Kidney (tissue), 14 donors: ENCODE measurements around the gene DPYSL4. TPM values are rescaled to one million over a fixed set of nuclear protein-coding genes. Genes with fewer than 3 reads are reported as not detected.

Source experiments
- DNase-seq, 5 donors: peaks; one replicate each; pipeline ENCODE4 v3.0.0-alpha.2; 2013 to 2020
- FAIRE-seq: peaks from 2 replicates; lab custom pipeline; 2012; peaks lifted over from hg19 to GRCh38; lab: Jason Lieb, UNC
- H3K27ac ChIP-seq, 2 donors: one replicate each; pipeline ENCODE4 v1.7.0; 2013; ENCODE audit warnings: low read depth in 2 of 2, low read length in 2 of 2, inconsistent platforms in 1 of 2
- H3K27me3 ChIP-seq: one replicate; pipeline ENCODE4 v1.7.1; 2013; ENCODE audit warnings: low read length, inconsistent platforms; ENCODE audit not compliant: control insufficient read depth, insufficient read depth
- H3K36me3 ChIP-seq, 3 donors: one replicate each; pipeline versions ENCODE4 v1.7.0 to v1.7.1; 2013; ENCODE audit warnings: low read length in 3 of 3, control low read depth in 1 of 3, inconsistent platforms in 1 of 3; ENCODE audit not compliant: insufficient read depth in 3 of 3, control insufficient read depth in 2 of 3
- H3K4me1 ChIP-seq, 3 donors: one replicate each; pipeline versions ENCODE4 v1.7.0 to v1.7.1; 2013; ENCODE audit warnings: low read length in 3 of 3, inconsistent platforms in 1 of 3, low read depth in 1 of 3; ENCODE audit not compliant: control insufficient read depth in 2 of 3, insufficient read depth in 2 of 3
- H3K4me3 ChIP-seq, 3 donors: one replicate each; pipeline versions ENCODE4 v1.7.0 to v1.8.1; 2013; ENCODE audit warnings: low read length in 3 of 3, control low read depth in 1 of 3, inconsistent platforms in 1 of 3
- H3K9ac ChIP-seq, 3 donors: one replicate each; pipeline versions ENCODE4 v1.7.0 to v1.7.1; 2013; ENCODE audit warnings: low read length in 3 of 3, control low read depth in 1 of 3, inconsistent platforms in 1 of 3
- H3K9me3 ChIP-seq, 3 donors: one replicate each; pipeline versions ENCODE4 v1.7.0 to v1.7.1; 2013; ENCODE audit warnings: low read length in 3 of 3, control low read depth in 1 of 3, inconsistent platforms in 1 of 3; ENCODE audit not compliant: control insufficient read depth in 2 of 3, insufficient read depth in 1 of 3
- CTCF ChIP-seq: IDR thresholded peaks from 3 replicates; pipeline ENCODE4 v1.5.1; 2012; ENCODE audit warnings: mild to moderate bottlenecking, moderate library complexity, borderline replicate concordance; ENCODE audit not compliant: insufficient read depth; ENCODE audit errors: extremely low read depth
- intact Hi-C: fragments of 100-400 bp; cut with DNase I; formaldehyde crosslinking; loops from one replicate; pipeline ENCODE4 v1.11.1; 2022
- polyA plus RNA-seq: library from polyadenylated mRNA; stranded (reverse); fragments of 350-450 nt; fragmentation: Illumina TruSeq; extraction: RNeasy Lipid Tissue Mini Kit (QIAGEN cat#74804); gene quantifications from one replicate; pipeline ENCODE4 v1.2.3, GENCODE V29; 2014; ENCODE audit warnings: low read depth, low replicate concordance; ENCODE audit not compliant: insufficient read depth
- total RNA-seq: library from RNA; stranded (reverse); fragmentation: NEBNext Ultra II Directional; extraction: Animal tissue kit (Norgen Biotek cat#: 25700); gene quantifications from one replicate; pipeline ENCODE4 v1.2.1, GENCODE V29; 2021
- donor health status: control.
- donor health status: control.
- donor health status: control.
- donor health status: control.
- donor health status: control.
- donor health status: DM: yes; HTN: yes; CAD: no.
- donor health status: Normal renal cell carcinoma (clear cell type).

Gene DPYSL4
- total and polyA plus RNA-seq, 2 donors from 2014 or later: 0.60 TPM; not detected in 1

DNA sequence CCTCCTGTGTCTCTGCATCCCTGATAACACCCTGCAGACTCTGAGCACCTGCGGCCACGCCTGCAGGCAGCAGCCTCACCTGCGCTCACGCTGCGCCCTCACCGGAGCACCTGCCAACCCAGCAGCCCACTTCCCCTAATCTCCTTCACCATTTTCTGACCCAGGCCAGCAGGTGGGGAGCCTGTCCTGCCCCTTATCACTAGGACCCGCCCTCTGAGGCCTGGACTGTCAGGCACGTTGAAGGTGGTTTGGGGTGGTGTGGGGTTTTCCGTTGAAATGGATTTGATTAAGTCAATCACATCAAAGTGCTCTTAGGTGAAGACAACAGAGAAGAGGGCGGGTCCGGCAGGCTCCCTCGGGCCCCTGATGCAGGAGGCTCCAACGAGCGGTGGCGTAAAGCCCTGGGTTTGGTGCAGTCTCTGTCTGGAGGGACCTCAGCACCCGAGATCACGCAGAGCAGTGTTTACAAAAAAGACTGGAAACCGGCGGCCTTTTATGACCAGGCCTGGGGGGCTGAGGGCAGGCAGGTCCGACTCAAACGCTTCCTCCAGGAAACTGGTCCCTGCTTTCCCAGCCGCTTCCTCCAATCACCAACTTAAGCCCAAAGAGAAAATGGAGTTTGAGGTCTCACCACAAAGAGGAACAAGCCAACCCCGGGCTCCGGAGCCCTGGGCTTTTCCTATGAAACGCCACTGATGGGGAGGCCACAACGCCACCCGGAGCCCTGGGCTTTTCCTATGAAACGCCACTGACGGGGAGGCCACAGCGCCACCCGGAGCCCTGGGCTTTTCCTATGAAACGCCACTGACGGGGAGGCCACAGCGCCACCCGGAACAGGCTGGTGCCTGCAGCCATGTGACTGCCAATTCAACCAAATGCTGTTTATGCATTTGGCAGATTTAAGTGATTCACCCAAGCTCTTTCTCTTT, 45.5 kb downstream of the DPYSL4 start:
- no peaks in the 10 kb centered on the region for H3K27me3 ChIP-seq
- H3K9me3 ChIP-seq: no peaks in the 10 kb centered on the region
- TF ChIP-seq CTCF: no peak
- H3K9ac ChIP-seq: no peak overlapping the region
- no peaks in the 10 kb centered on the region for H3K4me1 ChIP-seq
- no peak overlapping the region for H3K27ac ChIP-seq
- FAIRE-seq: no peak
- no peaks in the 10 kb centered on the region for H3K36me3 ChIP-seq
- H3K4me3 ChIP-seq: no peak overlapping the region
- peak in 1 of 5 donors; percentile 64 for DNase-seq
- intact Hi-C loops: no loop called here

DNA sequence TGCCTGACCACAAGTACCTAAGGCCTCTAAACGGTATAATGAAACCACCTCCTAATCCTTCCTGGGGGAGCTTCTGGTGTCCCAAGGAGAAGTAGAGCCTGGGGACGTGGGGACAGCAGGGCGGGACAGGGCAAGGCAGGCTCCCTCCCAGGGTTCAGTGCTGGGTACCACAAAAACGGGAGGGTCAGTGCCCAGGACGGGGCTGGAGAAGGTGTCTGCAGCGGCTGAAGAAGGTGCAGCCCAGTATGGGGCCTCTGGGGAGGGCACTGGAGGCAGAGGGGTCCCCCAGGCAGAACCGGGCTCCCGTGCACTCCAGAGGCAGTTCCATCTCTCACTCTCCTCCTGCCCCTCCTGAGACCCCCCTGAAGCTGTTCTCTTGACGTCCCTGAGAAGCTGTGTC, 46.2 kb downstream of the DPYSL4 start:
- H3K27ac ChIP-seq: no peak overlapping the region
- DNase-seq: peak in 1 of 5 donors; percentile 63
- H3K4me1 ChIP-seq: no peaks in the 10 kb centered on the region
- no peak overlapping the region for H3K4me3 ChIP-seq
- no peaks in the 10 kb centered on the region for H3K27me3 ChIP-seq
- H3K9me3 ChIP-seq: no peaks in the 10 kb centered on the region
- no peaks in the 10 kb centered on the region for H3K36me3 ChIP-seq
- intact Hi-C loops: no loop called here
- no peak for TF ChIP-seq CTCF
- no peak overlapping the region for H3K9ac ChIP-seq
- FAIRE-seq: no peak

GRCh38 chr10:132233501-132234085, 46.8 kb downstream of the DPYSL4 start:
- FAIRE-seq: no peak
- Histone ChIP-seq H3K9ac (no peak overlapping the region), H3K27me3 (no peaks in the 10 kb centered on the region), H3K27ac (no peak overlapping the region), H3K4me3 (no peak overlapping the region), H3K36me3 (no peaks in the 10 kb centered on the region), H3K4me1 (no peaks in the 10 kb centered on the region), H3K9me3 (no peaks in the 10 kb centered on the region)
- TF ChIP-seq CTCF: no peak
- peak in 2 of 5 donors; percentile 55 to 63 for DNase-seq
- intact Hi-C loops: no loop called here
